ENCODE data around the gene MMP23B. TPM values are rescaled to one million over a fixed set of nuclear protein-coding genes. Genes with fewer than 3 reads are reported as not detected.

MMP23B gene
- total RNA-seq, 6 experiments from 2014 or later = 0.75 to 4.0 (median 2.3) TPM

GRCh38 chr1:1664941-1665814, 33.2 kb downstream of the MMP23B start:
- TF ChIP-seq POLR2A (IDR thresholded peaks at IDR 0.05) (no peak), CTCF (IDR thresholded peaks at IDR 0.05) (no peak)
- H3K4me3 ChIP-seq = no peak overlapping the region
- DNase-seq (peak in 2 of 3 donors; percentile 44 to 45), ATAC-seq (peak in 2 of 4 donors; percentile 10 to 12)
- no peaks in the 10 kb centered on the region for H3K9me3 ChIP-seq
- no peaks in the 10 kb centered on the region for H3K4me1 ChIP-seq
- H3K36me3 ChIP-seq = peaks cover 0 to 32% (median 13%) of the 10 kb centered on the region in 4 donors
- no peak overlapping the region for H3K27ac ChIP-seq
- no peaks in the 10 kb centered on the region for H3K27me3 ChIP-seq
- WGBS (ENCODE audit: insufficient coverage, low coverage, low lambda C conversion rate, missing lambda C conversion rate) = 83% methylated on average over 10 of the region's 27 CpGs
- intact Hi-C loops (cut with DNase I) = no loop called here

- H3K27ac ChIP-seq = no peak overlapping the region
- intact Hi-C loops (cut with DNase I) = no loop called here
- H3K4me1 ChIP-seq = no peaks in the 10 kb centered on the region
- no peaks in the 10 kb centered on the region for H3K27me3 ChIP-seq
- peak in 2 of 4 donors; percentile 17 to 46 for ATAC-seq
- H3K36me3 ChIP-seq = peaks cover 0 to 32% (median 14%) of the 10 kb centered on the region in 4 donors
- DNase-seq = peak in 2 of 3 donors; percentile 37 to 46
- peak; percentile 17 to 42 (median 34) for TF ChIP-seq CTCF (IDR thresholded peaks at IDR 0.05)
- TF ChIP-seq POLR2A (IDR thresholded peaks at IDR 0.05) = no peak
- 91% methylated on average over 9 of the region's 25 CpGs for WGBS (ENCODE audit: insufficient coverage, low coverage, low lambda C conversion rate, missing lambda C conversion rate)
- H3K9me3 ChIP-seq = no peaks in the 10 kb centered on the region
- H3K4me3 ChIP-seq = no peak overlapping the region
These were observed 33.9 kb downstream of the MMP23B start for GRCh38 chr1:1665815-1666251.

- H3K27me3 ChIP-seq = no peaks in the 10 kb centered on the region
- no peaks in the 10 kb centered on the region for H3K9me3 ChIP-seq
- TF ChIP-seq CTCF (IDR thresholded peaks at IDR 0.05) = no peak
- TF ChIP-seq POLR2A (IDR thresholded peaks at IDR 0.05) = no peak
- no peak overlapping the region for H3K4me3 ChIP-seq
- DNase-seq (peak in 2 of 3 donors; percentile 27 to 37), ATAC-seq (no peak)
- intact Hi-C loops (cut with DNase I) = no loop called here
- WGBS (ENCODE audit: insufficient coverage, low coverage, low lambda C conversion rate, missing lambda C conversion rate) = no CpG with 5 or more reads among the region's 15 CpGs
- no peak overlapping the region for H3K27ac ChIP-seq
- H3K36me3 ChIP-seq = peaks cover 0 to 38% (median 17%) of the 10 kb centered on the region in 4 donors
- H3K4me1 ChIP-seq = no peaks in the 10 kb centered on the region
These were observed 34.6 kb downstream of the MMP23B start for GRCh38 chr1:1666526-1666925.

- no peaks in the 10 kb centered on the region for H3K27me3 ChIP-seq
- H3K27ac ChIP-seq = no peak overlapping the region
- intact Hi-C loops (cut with DNase I) = loop anchor here in 1 of 2 donors (10.0 kb wide), 1 partner anchor 45 kb away; no protein-coding TSS in a partner anchor
- H3K36me3 ChIP-seq = peaks cover 0 to 48% (median 19%) of the 10 kb centered on the region in 4 donors
- H3K4me1 ChIP-seq = no peaks in the 10 kb centered on the region
- ATAC-seq (no peak), DNase-seq (peak in 2 of 3 donors; percentile 39 to 44)
- TF ChIP-seq CTCF (IDR thresholded peaks at IDR 0.05) = no peak
- no peak for TF ChIP-seq POLR2A (IDR thresholded peaks at IDR 0.05)
- no peak overlapping the region for H3K4me3 ChIP-seq
- 85% methylated on average over 18 of the region's 43 CpGs for WGBS (ENCODE audit: insufficient coverage, low coverage, low lambda C conversion rate, missing lambda C conversion rate)
- no peaks in the 10 kb centered on the region for H3K9me3 ChIP-seq
These were observed 37.8 kb downstream of the MMP23B start for GRCh38 chr1:1669468-1670440.

All from right lobe of liver (tissue), 6 donors.